NCI-H1930 (cell line): ENCODE results near the gene RAB19.

Experiments used
- DNase-seq, 2 experiments: peaks; one replicate each; lab custom pipeline; 2025; lab: John Stamatoyannopoulos, UW

The RAB19 gene

GRCh38 chr7:140403878-140404564, at the start of gene RAB19:
Gene RAB19, plus strand, starts transcription at chr7:140404058. Its CDS starts 3,589 bp downstream, at chr7:140407647.
- no peak for DNase-seq

GRCh38 chr7:140358024-140358411, 45.8 kb upstream of the RAB19 start:
- DNase-seq: no peak

GRCh38 chr7:140358412-140359051, 45.3 kb upstream of the RAB19 start:
- DNase-seq: no peak

GRCh38 chr7:140360697-140361229, 43.1 kb upstream of the RAB19 start:
- no peak for DNase-seq

GRCh38 chr7:140364819-140365218, 39.0 kb upstream of the RAB19 start:
- DNase-seq: no peak

- DNase-seq: no peak
These were observed 36.3 kb upstream of the RAB19 start for GRCh38 chr7:140367528-140367927.

- no peak for DNase-seq
These were observed 34.6 kb upstream of the RAB19 start for GRCh38 chr7:140369294-140369693.

- DNase-seq: no peak
These were observed 28.5 kb upstream of the RAB19 start for GRCh38 chr7:140375323-140375722.

GRCh38 chr7:140375892-140376730, 27.7 kb upstream of the RAB19 start:
- DNase-seq: no peak

- DNase-seq: no peak
These were observed 19.7 kb upstream of the RAB19 start for GRCh38 chr7:140383954-140384713.

GRCh38 chr7:140384894-140385545, 18.8 kb upstream of the RAB19 start:
- no peak for DNase-seq

GRCh38 chr7:140389445-140389844, 14.4 kb upstream of the RAB19 start:
- no peak for DNase-seq

GRCh38 chr7:140390034-140390433, 13.8 kb upstream of the RAB19 start:
- DNase-seq: no peak

- DNase-seq: no peak
These were observed 13.2 kb upstream of the RAB19 start for GRCh38 chr7:140390466-140391190.

- DNase-seq: no peak
These were observed 12.2 kb upstream of the RAB19 start for GRCh38 chr7:140391634-140392033.

GRCh38 chr7:140393756-140394306, 10.0 kb upstream of the RAB19 start:
- no peak for DNase-seq

GRCh38 chr7:140397784-140398750, 5.8 kb upstream of the RAB19 start, which contains the start of gene SLC37A3:
Gene SLC37A3, minus strand, starts transcription at chr7:140398530. Its CDS starts 16,004 bp downstream, at chr7:140382526.
- DNase-seq: peak; percentile 82 to 91

GRCh38 chr7:140398821-140399220, 5.0 kb upstream of the RAB19 start:
- no peak for DNase-seq

- no peak for DNase-seq
These were observed 3.5 kb upstream of the RAB19 start for GRCh38 chr7:140400381-140400780.
